ENCODE results near the gene NELL1.

Gene NELL1

DNA sequence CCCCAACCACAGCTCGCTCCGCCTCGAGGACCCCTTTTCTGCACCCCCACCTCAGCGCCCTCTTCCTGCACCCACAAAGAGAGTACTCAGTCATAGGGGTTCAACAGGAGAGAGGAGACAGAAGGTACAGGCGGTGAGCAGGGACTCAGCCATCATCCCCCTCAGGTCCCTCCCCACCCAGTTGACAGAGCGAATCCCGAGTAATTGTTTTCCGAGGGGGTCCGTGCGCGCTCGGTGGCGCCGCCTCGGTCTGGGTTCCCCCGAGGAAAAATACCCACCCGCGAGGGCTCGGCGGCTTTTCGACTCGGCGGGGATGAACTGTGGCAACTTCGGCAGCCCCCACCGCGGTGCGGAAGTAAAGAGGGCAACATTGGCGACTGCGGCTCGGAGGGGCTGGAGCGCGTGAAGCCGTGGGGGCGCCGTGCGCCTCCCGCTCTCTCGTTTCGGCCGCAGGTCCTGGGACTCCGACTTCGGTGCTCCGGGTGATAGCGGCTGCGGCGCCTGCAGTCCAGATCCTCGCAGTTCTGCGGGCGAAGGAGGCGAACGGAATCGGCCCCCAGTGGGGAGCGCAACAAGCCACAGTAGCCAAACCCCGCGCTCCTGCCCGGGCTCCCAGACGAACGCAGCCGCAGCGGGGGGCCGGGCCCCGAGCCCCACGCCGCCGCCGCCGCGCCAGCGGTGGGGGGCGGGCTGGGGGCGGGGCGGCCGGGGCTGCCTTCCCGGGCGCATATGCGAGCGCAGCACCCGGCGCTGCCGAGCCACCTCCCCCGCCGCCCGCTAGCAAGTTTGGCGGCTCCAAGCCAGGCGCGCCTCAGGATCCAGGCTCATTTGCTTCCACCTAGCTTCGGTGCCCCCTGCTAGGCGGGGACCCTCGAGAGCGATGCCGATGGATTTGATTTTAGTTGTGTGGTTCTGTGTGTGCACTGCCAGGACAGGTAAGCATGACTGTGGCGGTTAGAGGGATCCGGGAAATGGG lies at the start of gene NELL1:
Gene NELL1, plus strand, starts transcription at position 743 of the 976 bp plus-strand sequence.
- in situ Hi-C loops (cut with MboI; ENCODE audit: low sequenced_read_pairs): no loop called here

DNA sequence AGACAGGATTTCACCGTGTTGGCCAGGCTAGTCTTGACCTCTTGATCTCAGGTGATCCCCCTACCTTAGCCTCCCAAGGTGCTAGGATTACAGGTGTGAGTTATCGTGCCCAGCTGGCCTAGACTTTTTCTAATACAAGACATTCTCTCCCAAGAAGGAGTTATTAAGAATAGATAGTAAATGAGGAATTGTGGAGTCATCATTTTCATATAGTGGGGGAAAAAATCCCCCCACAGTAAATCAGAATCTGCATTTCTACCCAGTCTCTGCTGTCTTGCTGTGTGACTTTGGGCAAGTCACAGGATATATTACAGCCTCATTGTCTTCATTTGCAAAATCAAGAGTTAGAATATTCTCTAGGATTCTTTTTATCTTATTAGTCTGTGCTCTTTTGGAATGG lies 48.4 kb upstream of the NELL1 start:
- in situ Hi-C loops (cut with MboI; ENCODE audit: low sequenced_read_pairs): no loop called here

DNA sequence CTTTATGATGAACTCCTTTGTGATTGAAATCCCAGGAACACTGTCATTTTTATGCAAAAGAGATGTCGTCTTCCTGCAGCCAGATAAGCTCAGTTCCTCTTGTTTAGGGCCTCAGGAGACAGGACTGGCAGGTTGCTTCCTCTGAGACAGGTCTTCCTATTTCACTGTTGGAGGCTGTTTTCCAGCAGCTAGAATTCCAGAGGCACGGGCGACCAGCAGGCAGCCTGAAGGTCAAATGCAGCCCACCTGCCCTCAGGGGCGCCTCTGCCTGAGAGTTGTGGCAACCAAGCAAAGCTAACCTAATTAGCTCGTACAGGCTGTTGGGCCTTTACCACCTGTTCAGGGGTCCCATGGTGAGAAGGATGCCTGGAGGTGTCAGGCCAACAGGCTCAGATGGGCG lies 47.7 kb upstream of the NELL1 start:
- in situ Hi-C loops (cut with MboI; ENCODE audit: low sequenced_read_pairs): no loop called here

GRCh38 chr11:20623252-20623651 lies 46.1 kb upstream of the NELL1 start:
- in situ Hi-C loops (cut with MboI; ENCODE audit: low sequenced_read_pairs): no loop called here

GRCh38 chr11:20626279-20626678 lies 43.1 kb upstream of the NELL1 start:
- in situ Hi-C loops (cut with MboI; ENCODE audit: low sequenced_read_pairs): no loop called here

DNA sequence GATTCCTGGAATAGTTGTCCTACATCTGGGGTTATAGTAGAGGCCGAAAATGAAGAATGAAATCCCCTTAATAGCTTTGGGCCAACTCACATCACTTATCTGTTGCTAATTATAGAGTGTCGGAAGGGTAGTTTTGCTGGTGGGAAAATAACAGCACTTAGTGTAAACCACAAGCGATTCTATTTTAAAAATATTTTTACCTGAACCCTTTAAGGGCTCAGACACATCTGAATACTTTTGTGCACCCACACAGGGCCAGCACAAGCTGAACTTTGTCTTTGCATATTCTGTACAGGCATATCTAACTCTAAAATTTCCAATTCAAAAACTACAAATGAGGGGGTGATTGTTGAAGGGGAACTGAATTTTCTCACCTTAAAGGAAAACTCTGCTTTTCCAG lies 42.4 kb upstream of the NELL1 start:
- in situ Hi-C loops (cut with MboI; ENCODE audit: low sequenced_read_pairs): no loop called here

- in situ Hi-C loops (cut with MboI; ENCODE audit: low sequenced_read_pairs): no loop called here
These were observed 41.7 kb upstream of the NELL1 start for GRCh38 chr11:20627701-20628100.

GRCh38 chr11:20631519-20632168 lies 37.7 kb upstream of the NELL1 start:
- in situ Hi-C loops (cut with MboI; ENCODE audit: low sequenced_read_pairs): no loop called here

GRCh38 chr11:20632169-20632532 lies 37.2 kb upstream of the NELL1 start:
- in situ Hi-C loops (cut with MboI; ENCODE audit: low sequenced_read_pairs): no loop called here

DNA sequence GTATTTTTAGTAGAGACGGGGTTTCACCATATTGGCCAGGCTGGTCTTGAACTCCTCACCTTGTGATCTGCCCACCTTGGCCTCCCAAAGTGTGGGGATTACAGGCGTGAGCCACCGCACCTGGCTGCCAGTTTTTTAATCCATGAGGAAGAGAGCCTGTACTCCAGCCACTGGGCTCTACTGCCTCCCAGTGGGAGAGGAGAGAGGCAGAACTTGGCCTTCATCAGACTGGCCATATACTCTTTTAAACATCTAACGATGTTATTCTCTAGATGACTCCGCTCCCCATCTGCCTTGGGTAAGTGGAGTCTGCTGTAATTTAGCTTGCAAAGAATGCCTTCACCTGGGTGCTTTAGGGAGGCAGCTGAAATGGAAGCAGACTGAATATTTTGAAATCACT lies 35.3 kb upstream of the NELL1 start:
- in situ Hi-C loops (cut with MboI; ENCODE audit: low sequenced_read_pairs): no loop called here

GRCh38 chr11:20634781-20635180 lies 34.6 kb upstream of the NELL1 start:
- in situ Hi-C loops (cut with MboI; ENCODE audit: low sequenced_read_pairs): no loop called here

GRCh38 chr11:20638074-20638473 lies 31.3 kb upstream of the NELL1 start:
- in situ Hi-C loops (cut with MboI; ENCODE audit: low sequenced_read_pairs): no loop called here

GRCh38 chr11:20639688-20640087 lies 29.7 kb upstream of the NELL1 start:
- in situ Hi-C loops (cut with MboI; ENCODE audit: low sequenced_read_pairs): no loop called here

- in situ Hi-C loops (cut with MboI; ENCODE audit: low sequenced_read_pairs): no loop called here
These were observed 29.0 kb upstream of the NELL1 start for GRCh38 chr11:20640401-20640800.

- in situ Hi-C loops (cut with MboI; ENCODE audit: low sequenced_read_pairs): no loop called here
These were observed 25.0 kb upstream of the NELL1 start for GRCh38 chr11:20644360-20644759.

DNA sequence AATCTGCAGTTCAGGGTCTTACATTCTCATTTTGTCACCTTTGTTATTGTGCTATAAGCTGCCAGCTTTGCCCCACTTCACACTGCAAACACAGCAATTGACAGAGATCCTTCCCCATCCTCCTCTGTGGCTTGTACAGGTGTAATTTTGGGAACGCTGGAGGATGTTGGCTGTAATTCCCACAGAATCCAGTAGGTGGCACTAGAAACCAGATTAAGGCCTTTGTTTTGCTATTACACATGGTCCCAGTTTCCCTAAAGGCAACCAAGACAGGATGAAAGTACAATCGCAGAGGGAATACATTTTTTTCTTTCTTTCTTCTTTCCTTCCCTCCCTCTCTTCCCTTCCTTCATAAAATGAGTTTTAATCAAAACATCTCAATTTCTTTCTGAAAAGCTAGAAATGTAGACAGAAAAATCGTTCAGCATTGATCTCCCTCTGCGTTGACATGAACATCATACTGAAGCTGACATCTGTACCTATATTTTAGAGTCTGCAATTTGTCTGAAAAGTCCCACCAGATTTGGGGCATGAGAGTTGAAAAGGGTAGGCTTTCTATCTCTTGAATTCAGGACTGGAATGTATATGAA lies 21.3 kb upstream of the NELL1 start:
- in situ Hi-C loops (cut with MboI; ENCODE audit: low sequenced_read_pairs): no loop called here

DNA sequence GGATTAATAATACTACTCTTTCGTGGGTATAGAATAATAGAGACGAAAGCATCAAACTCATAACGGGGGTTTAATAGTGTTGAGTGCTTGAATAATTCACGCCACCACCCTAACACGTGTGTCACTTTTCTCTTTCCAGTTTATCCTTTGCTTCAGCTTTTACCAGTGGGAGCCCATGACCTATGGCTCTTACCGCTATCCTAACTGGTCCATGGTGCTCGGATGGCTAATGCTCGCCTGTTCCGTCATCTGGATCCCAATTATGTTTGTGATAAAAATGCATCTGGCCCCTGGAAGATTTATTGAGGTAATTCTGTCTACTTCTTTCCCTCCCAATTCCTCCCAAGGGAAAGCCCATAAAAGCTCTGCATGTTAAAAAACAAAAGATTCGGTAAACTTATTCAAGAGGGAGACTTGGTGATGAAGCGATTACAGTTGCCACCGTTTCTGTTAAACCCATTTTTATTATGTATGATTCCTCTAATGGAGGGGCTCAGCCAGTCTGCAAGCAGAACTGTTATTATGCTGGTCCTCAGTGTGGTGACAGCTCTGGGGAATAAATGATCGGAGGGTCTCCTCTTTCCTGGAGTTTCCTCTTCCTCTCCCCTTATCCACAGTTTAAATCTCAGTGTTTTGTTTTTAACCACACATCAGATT lies 17.1 kb upstream of the NELL1 start:
- in situ Hi-C loops (cut with MboI; ENCODE audit: low sequenced_read_pairs): no loop called here

- in situ Hi-C loops (cut with MboI; ENCODE audit: low sequenced_read_pairs): no loop called here
These were observed 15.3 kb upstream of the NELL1 start for GRCh38 chr11:20654038-20654437.

- in situ Hi-C loops (cut with MboI; ENCODE audit: low sequenced_read_pairs): no loop called here
These were observed 12.5 kb upstream of the NELL1 start for GRCh38 chr11:20656901-20657300.

- in situ Hi-C loops (cut with MboI; ENCODE audit: low sequenced_read_pairs): no loop called here
These were observed 11.3 kb upstream of the NELL1 start for GRCh38 chr11:20658135-20658534.

DNA sequence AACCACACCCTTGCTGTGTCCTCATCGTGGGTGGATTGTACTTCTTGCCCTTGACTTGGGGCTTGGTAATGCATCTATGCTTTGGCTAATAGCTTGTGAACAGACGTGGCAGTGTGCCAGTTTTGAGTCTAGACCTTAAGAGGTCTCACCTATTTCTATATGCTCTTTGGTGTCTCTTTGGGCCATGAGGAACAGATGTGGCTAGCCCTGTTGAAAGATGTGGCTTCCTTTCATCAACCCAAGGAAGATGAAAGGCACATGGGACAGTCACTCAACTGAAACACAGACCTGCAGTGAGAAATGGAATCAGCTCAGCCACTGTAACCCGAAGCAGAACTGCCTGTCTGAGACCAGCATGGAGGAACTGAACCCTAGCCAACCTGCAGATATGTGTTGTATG lies 7.9 kb upstream of the NELL1 start:
- in situ Hi-C loops (cut with MboI; ENCODE audit: low sequenced_read_pairs): no loop called here

Data from hTERT RPE-1 (cell line).